ENCODE measurements around the gene FLYWCH1. TPM values are rescaled to one million over a fixed set of nuclear protein-coding genes. Genes with fewer than 3 reads are reported as not detected.

The FLYWCH1 gene, protein sequence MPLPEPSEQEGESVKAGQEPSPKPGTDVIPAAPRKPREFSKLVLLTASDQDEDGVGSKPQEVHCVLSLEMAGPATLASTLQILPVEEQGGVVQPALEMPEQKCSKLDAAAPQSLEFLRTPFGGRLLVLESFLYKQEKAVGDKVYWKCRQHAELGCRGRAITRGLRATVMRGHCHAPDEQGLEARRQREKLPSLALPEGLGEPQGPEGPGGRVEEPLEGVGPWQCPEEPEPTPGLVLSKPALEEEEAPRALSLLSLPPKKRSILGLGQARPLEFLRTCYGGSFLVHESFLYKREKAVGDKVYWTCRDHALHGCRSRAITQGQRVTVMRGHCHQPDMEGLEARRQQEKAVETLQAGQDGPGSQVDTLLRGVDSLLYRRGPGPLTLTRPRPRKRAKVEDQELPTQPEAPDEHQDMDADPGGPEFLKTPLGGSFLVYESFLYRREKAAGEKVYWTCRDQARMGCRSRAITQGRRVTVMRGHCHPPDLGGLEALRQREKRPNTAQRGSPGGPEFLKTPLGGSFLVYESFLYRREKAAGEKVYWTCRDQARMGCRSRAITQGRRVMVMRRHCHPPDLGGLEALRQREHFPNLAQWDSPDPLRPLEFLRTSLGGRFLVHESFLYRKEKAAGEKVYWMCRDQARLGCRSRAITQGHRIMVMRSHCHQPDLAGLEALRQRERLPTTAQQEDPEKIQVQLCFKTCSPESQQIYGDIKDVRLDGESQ
- 27.2 to 34.2 TPM (median 32.6 TPM) in 3 replicates for total RNA-seq (2021)
- percentile 47 among the genes with signal in this experiment for Bru-seq, nascent RNA
- long read RNA-seq, experiment 1, full-length matches to known transcripts: 40 of 61 reads
- long read RNA-seq, experiment 1, partial matches to known transcripts: 9 of 61 reads
- long read RNA-seq, experiment 1, other reads (novel, unspliced or antisense): 12 of 61 reads
- long read RNA-seq, experiment 2, full-length matches to known transcripts: 10 of 28 reads
- long read RNA-seq, experiment 2, partial matches to known transcripts: 13 of 28 reads
- long read RNA-seq, experiment 2, other reads (novel, unspliced or antisense): 5 of 28 reads
- long read RNA-seq, experiment 3, partial matches to known transcripts: 0 of 1 reads
- long read RNA-seq, experiment 3, other reads (novel, unspliced or antisense): 1 of 1 reads

DNA sequence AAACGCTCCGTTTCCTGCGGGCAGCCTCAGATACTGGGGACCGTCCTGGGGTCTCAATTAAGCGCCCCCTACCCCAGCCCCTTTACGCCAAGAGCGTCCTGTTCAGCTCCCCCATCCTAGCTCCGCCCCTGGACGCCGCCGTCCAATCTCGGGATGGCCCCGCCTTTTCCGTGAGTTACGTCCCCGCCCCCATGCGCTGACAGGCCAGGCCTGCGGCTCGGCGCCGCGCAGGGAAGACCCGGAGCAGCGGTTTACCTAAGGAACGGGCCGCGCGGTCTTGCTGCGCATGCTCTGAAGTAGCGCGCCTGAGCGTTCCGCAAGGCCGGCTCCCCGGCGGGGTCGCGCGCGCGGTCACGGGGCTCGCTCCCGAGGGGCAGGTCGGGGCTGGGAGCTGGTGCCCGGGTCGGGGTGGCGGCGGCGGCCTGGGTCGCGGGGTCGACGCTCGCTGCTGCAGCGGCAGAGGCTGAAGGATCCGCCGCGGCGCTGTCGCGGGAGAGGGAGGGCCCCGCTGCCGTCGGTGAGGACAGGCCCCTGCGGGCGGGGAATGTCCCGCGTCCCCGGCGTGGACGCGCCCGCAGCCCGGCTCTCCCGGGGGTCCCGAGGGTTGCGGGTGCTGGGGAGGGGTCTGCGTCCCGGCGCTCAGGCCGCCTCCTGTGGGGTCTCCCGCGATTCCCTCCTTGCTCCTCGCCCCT is at the start of gene FLYWCH1:
FLYWCH1 (plus strand) TSS at position 294 of the 692 bp plus-strand sequence. CDS start 17,755 bp downstream, outside the sequence.
- ATAC-seq: peak; percentile 98
- CTCF ChIA-PET: interaction anchor here (0.6 to 3.2 kb wide), 16 partner anchors 9 to 218 kb away, joined by 3 to 42 read pairs (median 6); partner anchors contain the start of genes FLYWCH2 and TNFRSF12A
- no peaks in the 10 kb centered on the region; the same call in 1 of the 2 replicates for H3K9me3 Mint-ChIP-seq
- peaks cover 14% of the 10 kb centered on the region for H3K4me1 Mint-ChIP-seq
- H3K4me3 Mint-ChIP-seq: peak within 1 kb of the TSS; percentile 86
- peaks cover 37% of the 10 kb centered on the region for H3K27me3 Mint-ChIP-seq (ENCODE audit: low read depth)
- POLR2A ChIA-PET: interaction anchor here (1.0 to 1.3 kb wide), 5 partner anchors 9 to 53 kb away, joined by 3 to 5 read pairs (median 3); partner anchors contain the start of gene FLYWCH2
- peak within 1 kb of the TSS; percentile 83 for H3K27ac Mint-ChIP-seq
- H3K36me3 Mint-ChIP-seq: peaks cover 4% of the 10 kb centered on the region; the same call in 1 of the 2 replicates
- peak; percentile 99 for DNase-seq (ENCODE audit: low spot score)
- TF ChIP-seq MXD4 (CRISPR knock-in tag; IDR thresholded peaks at IDR 0.05; ENCODE audit: borderline replicate concordance): no peak
- TF ChIP-seq, protein P1, sequence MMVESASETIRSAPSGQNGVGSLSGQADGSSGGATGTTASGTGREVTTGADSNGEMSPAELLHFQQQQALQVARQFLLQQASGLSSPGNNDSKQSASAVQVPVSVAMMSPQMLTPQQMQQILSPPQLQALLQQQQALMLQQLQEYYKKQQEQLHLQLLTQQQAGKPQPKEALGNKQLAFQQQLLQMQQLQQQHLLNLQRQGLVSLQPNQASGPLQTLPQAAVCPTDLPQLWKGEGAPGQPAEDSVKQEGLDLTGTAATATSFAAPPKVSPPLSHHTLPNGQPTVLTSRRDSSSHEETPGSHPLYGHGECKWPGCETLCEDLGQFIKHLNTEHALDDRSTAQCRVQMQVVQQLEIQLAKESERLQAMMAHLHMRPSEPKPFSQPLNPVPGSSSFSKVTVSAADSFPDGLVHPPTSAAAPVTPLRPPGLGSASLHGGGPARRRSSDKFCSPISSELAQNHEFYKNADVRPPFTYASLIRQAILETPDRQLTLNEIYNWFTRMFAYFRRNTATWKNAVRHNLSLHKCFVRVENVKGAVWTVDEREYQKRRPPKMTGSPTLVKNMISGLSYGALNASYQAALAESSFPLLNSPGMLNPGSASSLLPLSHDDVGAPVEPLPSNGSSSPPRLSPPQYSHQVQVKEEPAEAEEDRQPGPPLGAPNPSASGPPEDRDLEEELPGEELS (CRISPR knock-in tag; IDR thresholded peaks at IDR 0.05): peak; percentile 92
- TF ChIP-seq FOXP1 (CRISPR knock-in tag; IDR thresholded peaks at IDR 0.05; ENCODE audit: borderline replicate concordance): peak; percentile 79; the same call in 1 of the 2 replicates
- TF ChIP-seq, protein P2, sequence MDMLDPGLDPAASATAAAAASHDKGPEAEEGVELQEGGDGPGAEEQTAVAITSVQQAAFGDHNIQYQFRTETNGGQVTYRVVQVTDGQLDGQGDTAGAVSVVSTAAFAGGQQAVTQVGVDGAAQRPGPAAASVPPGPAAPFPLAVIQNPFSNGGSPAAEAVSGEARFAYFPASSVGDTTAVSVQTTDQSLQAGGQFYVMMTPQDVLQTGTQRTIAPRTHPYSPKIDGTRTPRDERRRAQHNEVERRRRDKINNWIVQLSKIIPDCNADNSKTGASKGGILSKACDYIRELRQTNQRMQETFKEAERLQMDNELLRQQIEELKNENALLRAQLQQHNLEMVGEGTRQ (CRISPR knock-in tag; IDR thresholded peaks at IDR 0.05): peak; percentile 69
- TF ChIP-seq, protein P3, sequence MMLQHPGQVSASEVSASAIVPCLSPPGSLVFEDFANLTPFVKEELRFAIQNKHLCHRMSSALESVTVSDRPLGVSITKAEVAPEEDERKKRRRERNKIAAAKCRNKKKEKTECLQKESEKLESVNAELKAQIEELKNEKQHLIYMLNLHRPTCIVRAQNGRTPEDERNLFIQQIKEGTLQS (CRISPR knock-in tag; conservative IDR thresholded peaks at IDR 0.05): no peak
- TF ChIP-seq ATF1 (CRISPR knock-in tag; IDR thresholded peaks at IDR 0.05): no peak
- TF ChIP-seq ZNF263 (CRISPR knock-in tag; IDR thresholded peaks at IDR 0.05; ENCODE audit: low read depth): no peak
- TF ChIP-seq, protein P4, sequence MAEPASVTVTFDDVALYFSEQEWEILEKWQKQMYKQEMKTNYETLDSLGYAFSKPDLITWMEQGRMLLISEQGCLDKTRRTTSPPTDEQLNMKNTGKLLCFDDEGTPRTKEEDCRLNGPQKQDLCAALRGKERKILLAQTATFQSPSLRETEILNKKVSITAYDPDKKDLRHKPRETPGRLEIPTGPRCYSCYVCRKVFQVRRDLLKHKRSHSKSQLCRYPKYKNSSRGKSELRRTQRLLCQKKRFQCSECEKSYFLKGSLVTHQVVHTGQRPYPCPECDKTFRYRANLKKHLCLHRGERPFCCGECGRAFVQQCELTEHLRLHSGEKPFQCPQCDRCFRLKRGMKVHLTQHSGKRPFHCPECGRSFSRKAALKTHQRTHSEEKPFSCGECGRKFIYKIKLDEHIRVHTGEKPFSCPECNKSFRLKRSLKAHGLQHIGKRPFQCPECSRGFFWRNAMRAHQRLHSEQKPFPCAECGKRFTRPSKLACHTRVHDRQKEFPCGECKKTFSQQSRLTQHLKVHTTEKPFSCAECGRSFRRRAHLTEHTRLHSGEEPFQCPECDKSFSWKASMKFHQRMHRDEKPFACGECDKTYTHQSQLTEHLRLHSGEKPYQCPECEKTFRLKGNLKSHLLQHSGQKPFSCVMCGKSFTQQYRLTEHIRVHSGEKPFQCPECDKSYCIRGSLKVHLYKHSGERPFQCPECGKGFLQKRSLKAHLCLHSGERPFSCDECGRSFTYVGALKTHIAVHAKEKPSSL (CRISPR knock-in tag; conservative IDR thresholded peaks at IDR 0.05): no peak
- no peak for TF ChIP-seq ZNF416 (CRISPR knock-in tag; IDR thresholded peaks at IDR 0.05)
- TF ChIP-seq FOXJ3 (CRISPR knock-in tag; IDR thresholded peaks at IDR 0.05; ENCODE audit: borderline replicate concordance): no peak
- no peak for TF ChIP-seq ZNF138 (CRISPR knock-in tag; conservative IDR thresholded peaks at IDR 0.05)
- peak; percentile 43; the same call in 1 of the 2 replicates for TF ChIP-seq TEAD1 (CRISPR knock-in tag; IDR thresholded peaks at IDR 0.05)
- TF ChIP-seq, protein P5, sequence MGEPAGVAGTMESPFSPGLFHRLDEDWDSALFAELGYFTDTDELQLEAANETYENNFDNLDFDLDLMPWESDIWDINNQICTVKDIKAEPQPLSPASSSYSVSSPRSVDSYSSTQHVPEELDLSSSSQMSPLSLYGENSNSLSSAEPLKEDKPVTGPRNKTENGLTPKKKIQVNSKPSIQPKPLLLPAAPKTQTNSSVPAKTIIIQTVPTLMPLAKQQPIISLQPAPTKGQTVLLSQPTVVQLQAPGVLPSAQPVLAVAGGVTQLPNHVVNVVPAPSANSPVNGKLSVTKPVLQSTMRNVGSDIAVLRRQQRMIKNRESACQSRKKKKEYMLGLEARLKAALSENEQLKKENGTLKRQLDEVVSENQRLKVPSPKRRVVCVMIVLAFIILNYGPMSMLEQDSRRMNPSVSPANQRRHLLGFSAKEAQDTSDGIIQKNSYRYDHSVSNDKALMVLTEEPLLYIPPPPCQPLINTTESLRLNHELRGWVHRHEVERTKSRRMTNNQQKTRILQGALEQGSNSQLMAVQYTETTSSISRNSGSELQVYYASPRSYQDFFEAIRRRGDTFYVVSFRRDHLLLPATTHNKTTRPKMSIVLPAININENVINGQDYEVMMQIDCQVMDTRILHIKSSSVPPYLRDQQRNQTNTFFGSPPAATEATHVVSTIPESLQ (CRISPR knock-in tag; IDR thresholded peaks at IDR 0.05): no peak
- TF ChIP-seq NFATC4 (CRISPR knock-in tag; IDR thresholded peaks at IDR 0.05): no peak
- no peak for TF ChIP-seq KAT7 (CRISPR knock-in tag; IDR thresholded peaks at IDR 0.05; ENCODE audit: borderline replicate concordance)
- TF ChIP-seq EMX1 (CRISPR knock-in tag; IDR thresholded peaks at IDR 0.05): no peak
- TF ChIP-seq TP53 (CRISPR knock-in tag; IDR thresholded peaks at IDR 0.05): no peak; the same call in 1 of the 2 replicates
- TF ChIP-seq, protein P6, sequence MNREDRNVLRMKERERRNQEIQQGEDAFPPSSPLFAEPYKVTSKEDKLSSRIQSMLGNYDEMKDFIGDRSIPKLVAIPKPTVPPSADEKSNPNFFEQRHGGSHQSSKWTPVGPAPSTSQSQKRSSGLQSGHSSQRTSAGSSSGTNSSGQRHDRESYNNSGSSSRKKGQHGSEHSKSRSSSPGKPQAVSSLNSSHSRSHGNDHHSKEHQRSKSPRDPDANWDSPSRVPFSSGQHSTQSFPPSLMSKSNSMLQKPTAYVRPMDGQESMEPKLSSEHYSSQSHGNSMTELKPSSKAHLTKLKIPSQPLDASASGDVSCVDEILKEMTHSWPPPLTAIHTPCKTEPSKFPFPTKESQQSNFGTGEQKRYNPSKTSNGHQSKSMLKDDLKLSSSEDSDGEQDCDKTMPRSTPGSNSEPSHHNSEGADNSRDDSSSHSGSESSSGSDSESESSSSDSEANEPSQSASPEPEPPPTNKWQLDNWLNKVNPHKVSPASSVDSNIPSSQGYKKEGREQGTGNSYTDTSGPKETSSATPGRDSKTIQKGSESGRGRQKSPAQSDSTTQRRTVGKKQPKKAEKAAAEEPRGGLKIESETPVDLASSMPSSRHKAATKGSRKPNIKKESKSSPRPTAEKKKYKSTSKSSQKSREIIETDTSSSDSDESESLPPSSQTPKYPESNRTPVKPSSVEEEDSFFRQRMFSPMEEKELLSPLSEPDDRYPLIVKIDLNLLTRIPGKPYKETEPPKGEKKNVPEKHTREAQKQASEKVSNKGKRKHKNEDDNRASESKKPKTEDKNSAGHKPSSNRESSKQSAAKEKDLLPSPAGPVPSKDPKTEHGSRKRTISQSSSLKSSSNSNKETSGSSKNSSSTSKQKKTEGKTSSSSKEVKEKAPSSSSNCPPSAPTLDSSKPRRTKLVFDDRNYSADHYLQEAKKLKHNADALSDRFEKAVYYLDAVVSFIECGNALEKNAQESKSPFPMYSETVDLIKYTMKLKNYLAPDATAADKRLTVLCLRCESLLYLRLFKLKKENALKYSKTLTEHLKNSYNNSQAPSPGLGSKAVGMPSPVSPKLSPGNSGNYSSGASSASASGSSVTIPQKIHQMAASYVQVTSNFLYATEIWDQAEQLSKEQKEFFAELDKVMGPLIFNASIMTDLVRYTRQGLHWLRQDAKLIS (CRISPR knock-in tag; IDR thresholded peaks at IDR 0.05; ENCODE audit: borderline replicate concordance): no peak
- TF ChIP-seq, protein P7, sequence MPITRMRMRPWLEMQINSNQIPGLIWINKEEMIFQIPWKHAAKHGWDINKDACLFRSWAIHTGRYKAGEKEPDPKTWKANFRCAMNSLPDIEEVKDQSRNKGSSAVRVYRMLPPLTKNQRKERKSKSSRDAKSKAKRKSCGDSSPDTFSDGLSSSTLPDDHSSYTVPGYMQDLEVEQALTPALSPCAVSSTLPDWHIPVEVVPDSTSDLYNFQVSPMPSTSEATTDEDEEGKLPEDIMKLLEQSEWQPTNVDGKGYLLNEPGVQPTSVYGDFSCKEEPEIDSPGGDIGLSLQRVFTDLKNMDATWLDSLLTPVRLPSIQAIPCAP (CRISPR knock-in tag; IDR thresholded peaks at IDR 0.05): no peak
- TF ChIP-seq SP1 (CRISPR knock-in tag; conservative IDR thresholded peaks at IDR 0.05): peak; percentile 100

Measured in WTC11 (cell line).